A549 (cell line): ENCODE results near the gene PCYT1B.

Experiments used
- CHD2 ChIP-seq: fragments of 150-350 bp; IDR thresholded peaks from 2 replicates; pipeline ENCODE4 v1.6.1; 2014; ENCODE audit warnings: low read length; ENCODE audit not compliant: partially characterized antibody
- ESRRA ChIP-seq: fragments of 150-350 bp; IDR thresholded peaks from 2 replicates; pipeline ENCODE4 v1.6.1; 2014; ENCODE audit warnings: mild to moderate bottlenecking, low read length, borderline replicate concordance
- GATA3 ChIP-seq: IDR thresholded peaks from 2 replicates; pipeline ENCODE4 v1.6.1; 2012; ENCODE audit warnings: borderline replicate concordance
- HOXA7 ChIP-seq: fragments of 250-450 bp; sonication (Bioruptor Pico); IDR thresholded peaks from 2 replicates; pipeline ENCODE4 v1.5.0; 2020; ENCODE audit warnings: mild to moderate bottlenecking, moderate library complexity
- KDM1A ChIP-seq: fragments of 200-600 bp; sonication (generic); IDR thresholded peaks from 2 replicates; pipeline ENCODE4 v1.6.1; 2016; ENCODE audit warnings: low read depth, mild to moderate bottlenecking
- MAFK ChIP-seq: fragments of 450-650 bp; IDR thresholded peaks from 2 replicates; pipeline ENCODE4 v1.6.1; 2014; ENCODE audit not compliant: partially characterized antibody
- NFE2L2 ChIP-seq: fragments of 150-350 bp; conservative IDR thresholded peaks from 2 replicates; pipeline ENCODE4 v1.6.1; 2014; ENCODE audit warnings: low read length
- POLR2A ChIP-seq: IDR thresholded peaks from 2 replicates; pipeline ENCODE4 v1.6.1; 2012; ENCODE audit warnings: mild to moderate bottlenecking, low read length
- RAD21 ChIP-seq, 2 experiments: fragments of >200 bp in 1 of 2; sonication (Bioruptor Twin) in 1 of 2; formaldehyde crosslinking in 1 of 2; IDR thresholded peaks in 1 of 2; conservative IDR thresholded peaks in 1 of 2; 2 replicates in 1 of 2; 3 replicates in 1 of 2; pipeline ENCODE4 v1.6.1; 2012 to 2018; ENCODE audit warnings: inconsistent platforms in 1 of 2
- RCOR1 ChIP-seq: fragments of 150-350 bp; IDR thresholded peaks from 2 replicates; pipeline ENCODE4 v1.6.1; 2014; ENCODE audit warnings: antibody characterized with exemption, low read length, low read depth
- RFX5 ChIP-seq: fragments of 450-650 bp; IDR thresholded peaks from 2 replicates; pipeline ENCODE4 v1.7.1; 2014; ENCODE audit warnings: antibody characterized with exemption, mild to moderate bottlenecking, moderate library complexity
- ZSCAN20 ChIP-seq: fragments of 250-450 bp; sonication (Bioruptor Pico); IDR thresholded peaks from 2 replicates; pipeline ENCODE4 v1.8.0; 2022; ENCODE audit warnings: mild to moderate bottlenecking, moderate library complexity
- TF ChIP-seq, protein P1 (sequence below): fragments of >200 bp; sonication (Bioruptor Twin); formaldehyde crosslinking; IDR thresholded peaks from 3 replicates; pipeline ENCODE4 v1.5.1; 2016
- TF ChIP-seq, protein P2 (sequence below): fragments of >200 bp; sonication (Bioruptor Twin); formaldehyde crosslinking; IDR thresholded peaks from 3 replicates; pipeline ENCODE4 v1.6.1; 2016

DNA sequence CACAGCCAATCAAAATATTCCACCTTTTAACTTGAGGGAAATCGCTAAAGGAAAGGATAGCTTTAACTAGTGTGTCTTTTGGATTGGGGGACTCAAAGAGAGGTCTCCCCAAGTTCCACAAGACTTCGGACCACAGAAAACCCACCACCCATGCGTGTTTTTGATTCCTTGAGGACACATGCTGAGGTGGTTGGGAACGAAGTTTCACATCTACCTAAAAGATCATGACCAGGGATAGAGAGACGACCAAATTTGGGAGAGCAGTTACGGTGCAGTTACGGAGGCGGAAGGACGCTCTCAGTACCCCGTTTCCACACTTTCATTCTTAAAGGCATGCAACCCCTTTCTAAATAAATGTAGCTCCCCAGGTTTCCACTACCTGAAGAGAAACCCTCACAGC, 1.1 kb downstream of the PCYT1B start:
- TF ChIP-seq HOXA7 (CRISPR knock-in tag) = no peak
- TF ChIP-seq POLR2A = no peak
- TF ChIP-seq GATA3 = no peak
- no peak for TF ChIP-seq MAFK
- TF ChIP-seq, protein P1, sequence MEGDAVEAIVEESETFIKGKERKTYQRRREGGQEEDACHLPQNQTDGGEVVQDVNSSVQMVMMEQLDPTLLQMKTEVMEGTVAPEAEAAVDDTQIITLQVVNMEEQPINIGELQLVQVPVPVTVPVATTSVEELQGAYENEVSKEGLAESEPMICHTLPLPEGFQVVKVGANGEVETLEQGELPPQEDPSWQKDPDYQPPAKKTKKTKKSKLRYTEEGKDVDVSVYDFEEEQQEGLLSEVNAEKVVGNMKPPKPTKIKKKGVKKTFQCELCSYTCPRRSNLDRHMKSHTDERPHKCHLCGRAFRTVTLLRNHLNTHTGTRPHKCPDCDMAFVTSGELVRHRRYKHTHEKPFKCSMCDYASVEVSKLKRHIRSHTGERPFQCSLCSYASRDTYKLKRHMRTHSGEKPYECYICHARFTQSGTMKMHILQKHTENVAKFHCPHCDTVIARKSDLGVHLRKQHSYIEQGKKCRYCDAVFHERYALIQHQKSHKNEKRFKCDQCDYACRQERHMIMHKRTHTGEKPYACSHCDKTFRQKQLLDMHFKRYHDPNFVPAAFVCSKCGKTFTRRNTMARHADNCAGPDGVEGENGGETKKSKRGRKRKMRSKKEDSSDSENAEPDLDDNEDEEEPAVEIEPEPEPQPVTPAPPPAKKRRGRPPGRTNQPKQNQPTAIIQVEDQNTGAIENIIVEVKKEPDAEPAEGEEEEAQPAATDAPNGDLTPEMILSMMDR = no peak
- TF ChIP-seq, protein P2, sequence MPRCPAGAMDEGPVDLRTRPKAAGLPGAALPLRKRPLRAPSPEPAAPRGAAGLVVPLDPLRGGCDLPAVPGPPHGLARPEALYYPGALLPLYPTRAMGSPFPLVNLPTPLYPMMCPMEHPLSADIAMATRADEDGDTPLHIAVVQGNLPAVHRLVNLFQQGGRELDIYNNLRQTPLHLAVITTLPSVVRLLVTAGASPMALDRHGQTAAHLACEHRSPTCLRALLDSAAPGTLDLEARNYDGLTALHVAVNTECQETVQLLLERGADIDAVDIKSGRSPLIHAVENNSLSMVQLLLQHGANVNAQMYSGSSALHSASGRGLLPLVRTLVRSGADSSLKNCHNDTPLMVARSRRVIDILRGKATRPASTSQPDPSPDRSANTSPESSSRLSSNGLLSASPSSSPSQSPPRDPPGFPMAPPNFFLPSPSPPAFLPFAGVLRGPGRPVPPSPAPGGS = no peak
- TF ChIP-seq ESRRA = no peak
- TF ChIP-seq ZSCAN20 (CRISPR knock-in tag) = no peak
- no peak for TF ChIP-seq KDM1A
- TF ChIP-seq RAD21 (conservative IDR thresholded peaks at IDR 0.05 in 1 of 2, IDR thresholded peaks at IDR 0.05 in 1 of 2) = no peak
- no peak for TF ChIP-seq NFE2L2
- TF ChIP-seq RFX5 = no peak
- TF ChIP-seq CHD2 = no peak
- no peak for TF ChIP-seq RCOR1
